Glutamatergic neuron (in vitro differentiated cells): ENCODE measurements around the gene ZNF618. TPM values are rescaled to one million over a fixed set of nuclear protein-coding genes. Genes with fewer than 3 reads are reported as not detected.

Experiments used
- total RNA-seq: library from RNA; stranded (reverse); fragmentation: NEBNext Ultra II Directional; extraction: Animal tissue kit (Norgen Biotek cat#: 25700); gene quantifications from one replicate; pipeline ENCODE4 v1.2.1, GENCODE V29; 2021; ENCODE audit not compliant: unreplicated experiment

Gene ZNF618
- total RNA-seq, 1 donor from 2014 or later = 114 TPM

Other genes starting within 250 kb of the ZNF618 start
- 0.29 TPM for gene AMBP, start 202.0 kb downstream of the ZNF618 start, total RNA-seq
- 0.93 TPM for gene KIF12, start 223.0 kb downstream of the ZNF618 start, total RNA-seq